Central memory CD8-positive, alpha-beta T cell (primary cell): ENCODE measurements around the gene LCE2D.
A peak's percentile ranks its signal among the peaks of the same experiment; 100 is the strongest.

Experiments used
- ATAC-seq: fragments of 150-1000 bp; cut with Tn5 transposase; replicated peaks from 2 replicates; pipeline ENCODE4 v1.10.0; 2022; ENCODE audit warnings: mild to moderate bottlenecking, moderate FRiP score, moderate number of reproducible peaks; ENCODE audit not compliant: poor library complexity, severe bottlenecking; ENCODE audit errors: extremely low read depth
- DNase-seq, 2 donors: peaks; one replicate each; pipeline ENCODE4 v3.0.0; 2021; ENCODE audit warnings: low spot score in 2 of 2
- H3K27ac Mint-ChIP-seq: one replicate; pipeline ENCODE4 v1.8.0; 2022; ENCODE audit warnings: low read depth, mild to moderate bottlenecking, moderate library complexity, mixed read lengths
- H3K27me3 Mint-ChIP-seq: one replicate; pipeline ENCODE4 v1.8.0; 2022; ENCODE audit warnings: mixed read lengths
- H3K36me3 Mint-ChIP-seq: one replicate; pipeline ENCODE4 v1.8.0; 2022; ENCODE audit warnings: mild to moderate bottlenecking, moderate library complexity, mixed read lengths; ENCODE audit not compliant: insufficient read depth
- H3K4me1 Mint-ChIP-seq: one replicate; pipeline ENCODE4 v1.8.0; 2022; ENCODE audit warnings: mixed read lengths
- H3K4me3 Mint-ChIP-seq: one replicate; pipeline ENCODE4 v1.8.0; 2022; ENCODE audit warnings: mild to moderate bottlenecking, moderate library complexity, mixed read lengths
- H3K9me3 Mint-ChIP-seq: one replicate; pipeline ENCODE4 v1.8.0; 2022; ENCODE audit warnings: mixed read lengths

Gene LCE2D, protein sequence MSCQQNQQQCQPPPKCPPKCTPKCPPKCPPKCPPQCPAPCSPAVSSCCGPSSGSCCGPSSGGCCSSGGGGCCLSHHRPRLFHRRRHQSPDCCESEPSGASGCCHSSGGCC

DNA sequence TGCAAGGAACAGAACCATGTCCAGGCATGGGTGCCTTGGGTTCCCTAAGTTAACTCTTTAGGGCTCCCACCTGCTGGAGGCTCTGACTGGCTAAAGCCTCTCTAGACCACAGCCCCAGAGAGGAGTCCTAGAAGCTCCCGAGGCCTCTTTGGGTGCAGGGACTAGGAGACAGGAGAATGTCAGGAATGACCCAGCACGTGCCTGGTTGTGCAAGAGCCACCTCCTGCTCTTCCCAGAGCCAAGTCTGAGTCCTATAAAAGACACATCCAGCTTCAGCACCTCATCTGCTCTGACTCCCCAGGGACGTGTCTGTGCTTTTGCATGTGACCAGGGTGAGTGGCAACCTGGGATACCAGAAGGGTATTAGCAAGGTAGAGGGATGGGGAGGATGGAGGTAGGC is at the start of gene LCE2D:
LCE2D (plus strand) TSS at position 283 of the 400 bp plus-strand sequence. CDS start 726 bp downstream, outside the sequence.
- Mint-ChIP-seq H3K9me3 (no peaks in the 10 kb centered on the region), H3K27ac (no peak within 1 kb of the TSS), H3K36me3 (no peaks in the 10 kb centered on the region), H3K4me3 (no peak within 1 kb of the TSS), H3K27me3 (peaks cover 38% of the 10 kb centered on the region), H3K4me1 (no peaks in the 10 kb centered on the region)
- no peak for DNase-seq
- no peak for ATAC-seq

DNA sequence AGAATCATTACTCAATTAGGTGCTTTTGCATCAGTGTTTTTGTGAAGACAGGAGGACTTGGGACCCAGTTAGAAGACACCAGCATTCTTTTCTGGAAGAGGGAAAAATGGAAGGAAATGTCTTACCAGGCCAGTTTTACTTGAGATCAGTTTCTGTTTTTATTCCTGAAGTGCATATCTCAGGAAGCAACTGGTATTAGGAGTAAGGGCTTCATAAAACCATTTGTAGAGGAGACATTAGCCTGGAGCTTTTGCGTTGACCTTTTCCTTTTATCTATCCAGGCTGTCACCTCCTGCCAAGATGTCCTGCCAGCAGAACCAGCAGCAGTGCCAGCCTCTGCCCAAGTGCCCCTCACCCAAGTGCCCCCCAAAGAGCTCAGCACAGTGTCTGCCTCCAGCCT is 49.7 kb upstream of the LCE2D start, which contains the start of gene LCE3B:
LCE3B (plus strand) TSS at position 301 of the 400 bp plus-strand sequence; CDS start at position 301, 0 bp downstream.
- H3K27ac Mint-ChIP-seq = no peak within 1 kb of the TSS
- H3K9me3 Mint-ChIP-seq = peaks cover 8% of the 10 kb centered on the region
- H3K4me3 Mint-ChIP-seq = no peak within 1 kb of the TSS
- DNase-seq (no peak), ATAC-seq (no peak)
- peaks cover 25% of the 10 kb centered on the region for H3K27me3 Mint-ChIP-seq
- H3K36me3 Mint-ChIP-seq = peaks cover 3% of the 10 kb centered on the region
- H3K4me1 Mint-ChIP-seq = no peaks in the 10 kb centered on the region

DNA sequence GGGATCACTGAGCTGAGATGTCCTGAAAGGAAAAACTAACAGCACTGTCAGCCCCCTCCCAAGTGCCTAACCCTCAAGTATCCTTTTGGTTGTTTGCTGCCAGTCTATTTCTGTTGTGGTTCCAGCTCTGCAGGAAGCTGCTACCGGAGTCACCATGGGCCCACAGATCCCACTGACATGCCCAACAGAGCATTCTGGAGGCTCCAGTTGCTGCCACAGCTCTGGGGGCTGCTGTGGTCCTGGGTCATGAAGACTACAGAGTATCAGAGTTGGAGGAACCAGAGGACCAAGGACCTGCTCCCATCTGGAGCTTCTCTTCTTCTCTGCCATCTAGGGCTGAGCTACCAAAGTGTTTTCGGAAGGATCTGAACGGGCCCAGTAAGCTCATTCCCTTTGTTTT is 41.2 kb upstream of the LCE2D start:
- DNase-seq (no peak), ATAC-seq (no peak)
- H3K4me1 Mint-ChIP-seq = peaks cover 4% of the 10 kb centered on the region
- no peak overlapping the region for H3K27ac Mint-ChIP-seq
- H3K36me3 Mint-ChIP-seq = no peaks in the 10 kb centered on the region
- H3K4me3 Mint-ChIP-seq = no peak overlapping the region
- peaks cover 12% of the 10 kb centered on the region for H3K9me3 Mint-ChIP-seq
- peaks cover 44% of the 10 kb centered on the region for H3K27me3 Mint-ChIP-seq

DNA sequence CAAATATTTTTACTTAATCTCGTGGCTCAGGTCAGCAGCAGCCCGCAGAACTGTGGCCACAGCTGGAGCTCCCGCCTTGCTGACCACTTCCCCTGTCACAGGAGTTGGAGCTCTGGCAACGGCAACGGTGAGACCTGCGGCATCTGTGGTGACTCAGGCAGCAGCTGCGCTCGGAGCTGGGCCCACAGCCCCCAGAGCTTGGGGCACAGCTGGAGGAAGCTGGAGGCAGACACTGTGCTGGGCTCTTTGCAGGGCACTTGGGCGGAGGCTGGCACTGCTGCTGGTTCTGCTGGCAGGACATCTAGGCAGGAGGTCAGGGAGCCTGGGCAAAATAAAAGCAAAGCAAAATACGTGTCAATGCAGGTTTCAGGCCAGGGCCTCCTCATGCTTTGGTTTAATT is 40.4 kb upstream of the LCE2D start, which contains the start of gene LCE3A:
LCE3A (minus strand) TSS at position 301 of the 400 bp plus-strand sequence; CDS start at position 301, 0 bp downstream.
- DNase-seq (no peak), ATAC-seq (no peak)
- Mint-ChIP-seq H3K4me3 (no peak within 1 kb of the TSS), H3K4me1 (peaks cover 4% of the 10 kb centered on the region), H3K36me3 (no peaks in the 10 kb centered on the region), H3K9me3 (peaks cover 8% of the 10 kb centered on the region), H3K27ac (no peak within 1 kb of the TSS), H3K27me3 (peaks cover 52% of the 10 kb centered on the region)

DNA sequence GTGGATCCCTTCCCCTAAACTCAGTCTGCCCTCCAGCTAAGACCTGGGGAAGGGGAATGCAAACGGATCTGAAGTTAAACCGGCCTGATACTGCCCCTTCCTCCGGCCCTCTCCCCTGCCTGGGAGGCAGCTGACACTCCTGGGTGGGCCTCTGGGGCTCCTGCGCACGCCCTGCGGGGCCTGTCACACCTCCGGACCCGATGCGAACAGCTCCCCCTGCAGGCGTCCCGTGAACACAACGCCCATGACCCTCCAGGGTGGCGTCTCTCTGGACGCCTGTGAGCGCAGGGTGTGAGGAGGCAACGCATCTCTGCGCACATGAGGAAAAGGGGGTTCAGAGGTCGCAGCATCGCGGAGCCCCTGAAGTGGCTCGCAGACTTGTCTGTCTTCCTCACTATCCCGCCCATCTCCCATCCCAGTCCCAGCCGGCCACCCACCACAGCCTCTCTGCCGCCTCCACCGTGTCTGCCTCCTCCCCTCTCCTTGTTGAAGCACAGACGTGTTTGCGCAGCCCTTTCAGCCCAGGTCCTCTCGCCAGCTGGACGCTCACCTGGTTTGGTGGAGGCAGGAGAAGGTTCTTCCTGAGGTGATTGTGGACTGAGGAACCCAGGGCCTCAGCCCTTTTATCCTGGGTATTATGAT is 39.9 kb upstream of the LCE2D start:
- ATAC-seq (no peak), DNase-seq (no peak)
- Mint-ChIP-seq H3K4me3 (no peak overlapping the region), H3K4me1 (peaks cover 4% of the 10 kb centered on the region), H3K36me3 (no peaks in the 10 kb centered on the region), H3K27me3 (peaks cover 57% of the 10 kb centered on the region), H3K9me3 (peaks cover 5% of the 10 kb centered on the region), H3K27ac (no peak overlapping the region)

GRCh38 chr1:152626744-152627143 is 36.4 kb upstream of the LCE2D start:
- DNase-seq (no peak), ATAC-seq (no peak)
- Mint-ChIP-seq H3K4me1 (peaks cover 4% of the 10 kb centered on the region), H3K27ac (no peak overlapping the region), H3K9me3 (no peaks in the 10 kb centered on the region), H3K27me3 (peaks cover 76% of the 10 kb centered on the region), H3K4me3 (no peak overlapping the region), H3K36me3 (no peaks in the 10 kb centered on the region)

- no peak for ATAC-seq
- peaks cover 61% of the 10 kb centered on the region for H3K27me3 Mint-ChIP-seq
- no peak overlapping the region for H3K27ac Mint-ChIP-seq
- no peaks in the 10 kb centered on the region for H3K36me3 Mint-ChIP-seq
- H3K4me1 Mint-ChIP-seq = no peaks in the 10 kb centered on the region
- DNase-seq = no peak
- H3K4me3 Mint-ChIP-seq = no peak overlapping the region
- H3K9me3 Mint-ChIP-seq = no peaks in the 10 kb centered on the region
These were observed 32.6 kb upstream of the LCE2D start for GRCh38 chr1:152630596-152630995.

DNA sequence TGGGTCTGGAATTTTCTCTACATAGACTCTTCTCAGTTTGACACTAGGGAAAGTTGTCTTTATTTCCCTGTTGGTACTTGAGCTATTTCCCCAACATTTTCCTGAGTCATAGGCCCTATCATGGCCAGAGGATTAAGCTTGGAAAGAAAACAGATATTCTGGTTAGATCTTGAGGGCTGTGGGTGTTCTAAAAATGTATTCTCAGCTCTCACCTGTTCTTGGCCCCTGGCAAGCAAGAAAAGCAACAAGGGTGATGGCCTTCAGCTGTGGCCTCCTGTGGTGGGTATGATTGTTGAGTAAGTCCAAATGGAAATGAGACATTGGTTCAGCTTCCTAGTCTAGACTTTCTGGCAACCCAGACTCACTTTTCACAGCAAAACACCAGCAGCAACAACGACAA is 22.8 kb upstream of the LCE2D start:
- no peak for DNase-seq
- no peaks in the 10 kb centered on the region for H3K4me1 Mint-ChIP-seq
- H3K4me3 Mint-ChIP-seq = no peak overlapping the region
- no peak for ATAC-seq
- no peaks in the 10 kb centered on the region for H3K36me3 Mint-ChIP-seq
- peaks cover 15% of the 10 kb centered on the region for H3K27me3 Mint-ChIP-seq
- H3K27ac Mint-ChIP-seq = no peak overlapping the region
- H3K9me3 Mint-ChIP-seq = peaks cover 5% of the 10 kb centered on the region

- Mint-ChIP-seq H3K36me3 (no peaks in the 10 kb centered on the region), H3K4me1 (no peaks in the 10 kb centered on the region), H3K4me3 (no peak overlapping the region), H3K9me3 (peaks cover 5% of the 10 kb centered on the region), H3K27ac (no peak overlapping the region), H3K27me3 (peaks cover 46% of the 10 kb centered on the region)
- DNase-seq (no peak), ATAC-seq (no peak)
These were observed 19.2 kb upstream of the LCE2D start for GRCh38 chr1:152643945-152644344.

DNA sequence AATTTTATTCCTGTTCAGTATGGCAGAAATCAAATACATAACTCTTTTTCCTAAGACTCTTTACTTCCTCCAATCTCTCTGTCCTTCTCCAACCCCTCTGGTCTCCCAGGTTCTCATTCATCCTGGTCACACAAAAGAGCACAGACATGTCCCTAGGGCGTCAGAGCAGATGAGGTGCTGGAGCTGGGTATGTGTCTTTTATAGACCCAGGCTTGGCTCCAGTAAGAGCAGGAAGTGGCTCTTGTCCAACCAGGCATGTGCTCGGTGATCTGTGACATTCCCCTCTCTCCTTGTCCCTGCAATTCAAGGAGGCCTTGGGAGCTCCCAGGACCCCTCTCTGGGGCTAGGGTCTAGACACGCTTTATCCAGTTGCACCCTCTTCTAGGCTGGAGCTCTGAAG is 18.0 kb upstream of the LCE2D start:
- no peak overlapping the region for H3K27ac Mint-ChIP-seq
- no peaks in the 10 kb centered on the region for H3K9me3 Mint-ChIP-seq
- H3K4me1 Mint-ChIP-seq = no peaks in the 10 kb centered on the region
- H3K36me3 Mint-ChIP-seq = no peaks in the 10 kb centered on the region
- no peak overlapping the region for H3K4me3 Mint-ChIP-seq
- peaks cover 58% of the 10 kb centered on the region for H3K27me3 Mint-ChIP-seq
- ATAC-seq (no peak), DNase-seq (no peak)

- DNase-seq = no peak
- Mint-ChIP-seq H3K36me3 (no peaks in the 10 kb centered on the region), H3K27me3 (peaks cover 72% of the 10 kb centered on the region), H3K9me3 (no peaks in the 10 kb centered on the region), H3K27ac (no peak overlapping the region), H3K4me3 (no peak overlapping the region), H3K4me1 (no peaks in the 10 kb centered on the region)
- no peak for ATAC-seq
These were observed 16.5 kb upstream of the LCE2D start for GRCh38 chr1:152646656-152647055.

GRCh38 chr1:152654110-152654509 is 9.1 kb upstream of the LCE2D start:
- H3K27me3 Mint-ChIP-seq = peaks cover 34% of the 10 kb centered on the region
- H3K4me3 Mint-ChIP-seq = no peak overlapping the region
- ATAC-seq (no peak), DNase-seq (peak in 1 of 2 donors; percentile 16)
- no peak overlapping the region for H3K27ac Mint-ChIP-seq
- H3K36me3 Mint-ChIP-seq = no peaks in the 10 kb centered on the region
- peaks cover 7% of the 10 kb centered on the region for H3K4me1 Mint-ChIP-seq
- H3K9me3 Mint-ChIP-seq = no peaks in the 10 kb centered on the region

- Mint-ChIP-seq H3K36me3 (no peaks in the 10 kb centered on the region), H3K27me3 (peaks cover 11% of the 10 kb centered on the region), H3K9me3 (no peaks in the 10 kb centered on the region), H3K4me3 (no peak overlapping the region), H3K4me1 (peaks cover 7% of the 10 kb centered on the region), H3K27ac (no peak overlapping the region)
- ATAC-seq = no peak
- DNase-seq = no peak
These were observed 6.7 kb upstream of the LCE2D start for GRCh38 chr1:152656459-152656858.
